ENCODE measurements around the gene B3GALT5.

- TF ChIP-seq CTCF (IDR thresholded peaks at IDR 0.05; ENCODE audit: poor library complexity) (no peak), EZH2 (IDR thresholded peaks at IDR 0.05; ENCODE audit: borderline replicate concordance) (no peak), EZH2phosphoT487 (IDR thresholded peaks at IDR 0.05; ENCODE audit: low read depth, severe bottlenecking, unreplicated experiment) (no peak)
Observed at GRCh38 chr21:39602076-39602689, 10.6 kb upstream of the B3GALT5 start.
